ENCODE data around the gene CPVL.

CPVL gene

DNA sequence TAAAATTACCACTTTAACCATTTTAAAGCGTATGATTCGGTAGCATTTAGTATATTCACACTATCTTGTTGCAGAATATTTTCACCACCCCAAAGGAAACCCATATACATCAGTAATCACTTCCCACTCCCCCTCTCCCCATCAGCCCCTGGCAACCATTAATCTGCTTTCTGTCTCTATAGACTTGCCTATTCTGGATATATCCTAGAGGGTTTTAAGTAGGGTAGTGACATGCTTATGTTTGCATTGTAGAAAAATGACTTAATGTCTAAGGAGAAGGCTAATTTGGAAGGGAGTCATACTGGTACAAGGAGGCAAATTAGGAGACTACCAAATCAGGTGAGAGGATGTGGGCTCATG, 145.6 kb downstream of the CPVL start:
- no peaks in the 10 kb centered on the region for H3K4me1 ChIP-seq (ENCODE audit: control insufficient read depth, low read length)
- H4K20me1 ChIP-seq (ENCODE audit: control insufficient read depth, insufficient read depth, low read depth, low read length): no peaks in the 10 kb centered on the region
- no peaks in the 10 kb centered on the region for H3K9me2 ChIP-seq (replicated peaks; ENCODE audit: control insufficient read depth, low read length)
- no peak overlapping the region for H3K4me3 ChIP-seq (ENCODE audit: low read length)
- no peak for TF ChIP-seq EZH2phosphoT487 (IDR thresholded peaks at IDR 0.05; ENCODE audit: borderline replicate concordance, low read length)
- TF ChIP-seq, protein P1, sequence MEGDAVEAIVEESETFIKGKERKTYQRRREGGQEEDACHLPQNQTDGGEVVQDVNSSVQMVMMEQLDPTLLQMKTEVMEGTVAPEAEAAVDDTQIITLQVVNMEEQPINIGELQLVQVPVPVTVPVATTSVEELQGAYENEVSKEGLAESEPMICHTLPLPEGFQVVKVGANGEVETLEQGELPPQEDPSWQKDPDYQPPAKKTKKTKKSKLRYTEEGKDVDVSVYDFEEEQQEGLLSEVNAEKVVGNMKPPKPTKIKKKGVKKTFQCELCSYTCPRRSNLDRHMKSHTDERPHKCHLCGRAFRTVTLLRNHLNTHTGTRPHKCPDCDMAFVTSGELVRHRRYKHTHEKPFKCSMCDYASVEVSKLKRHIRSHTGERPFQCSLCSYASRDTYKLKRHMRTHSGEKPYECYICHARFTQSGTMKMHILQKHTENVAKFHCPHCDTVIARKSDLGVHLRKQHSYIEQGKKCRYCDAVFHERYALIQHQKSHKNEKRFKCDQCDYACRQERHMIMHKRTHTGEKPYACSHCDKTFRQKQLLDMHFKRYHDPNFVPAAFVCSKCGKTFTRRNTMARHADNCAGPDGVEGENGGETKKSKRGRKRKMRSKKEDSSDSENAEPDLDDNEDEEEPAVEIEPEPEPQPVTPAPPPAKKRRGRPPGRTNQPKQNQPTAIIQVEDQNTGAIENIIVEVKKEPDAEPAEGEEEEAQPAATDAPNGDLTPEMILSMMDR (IDR thresholded peaks at IDR 0.05; ENCODE audit: low read depth, low read length, poor library complexity, severe bottlenecking): no peak
- no peaks in the 10 kb centered on the region for H3K36me3 ChIP-seq (ENCODE audit: control insufficient read depth, low read length)
- H3F3A ChIP-seq (ENCODE audit: control insufficient read depth, insufficient read depth): no peaks in the 10 kb centered on the region
- no peak overlapping the region for H3K4me2 ChIP-seq (ENCODE audit: low read length)
- no peak overlapping the region for H3K27ac ChIP-seq (ENCODE audit: low read depth, low read length)
- no peaks in the 10 kb centered on the region for H3K27me3 ChIP-seq (ENCODE audit: control insufficient read depth, low read length)
- no peaks in the 10 kb centered on the region for H3K79me2 ChIP-seq (ENCODE audit: control insufficient read depth, low read length)
- H3K9me3 ChIP-seq (ENCODE audit: control insufficient read depth, insufficient read depth, low read length): no peaks in the 10 kb centered on the region

DNA sequence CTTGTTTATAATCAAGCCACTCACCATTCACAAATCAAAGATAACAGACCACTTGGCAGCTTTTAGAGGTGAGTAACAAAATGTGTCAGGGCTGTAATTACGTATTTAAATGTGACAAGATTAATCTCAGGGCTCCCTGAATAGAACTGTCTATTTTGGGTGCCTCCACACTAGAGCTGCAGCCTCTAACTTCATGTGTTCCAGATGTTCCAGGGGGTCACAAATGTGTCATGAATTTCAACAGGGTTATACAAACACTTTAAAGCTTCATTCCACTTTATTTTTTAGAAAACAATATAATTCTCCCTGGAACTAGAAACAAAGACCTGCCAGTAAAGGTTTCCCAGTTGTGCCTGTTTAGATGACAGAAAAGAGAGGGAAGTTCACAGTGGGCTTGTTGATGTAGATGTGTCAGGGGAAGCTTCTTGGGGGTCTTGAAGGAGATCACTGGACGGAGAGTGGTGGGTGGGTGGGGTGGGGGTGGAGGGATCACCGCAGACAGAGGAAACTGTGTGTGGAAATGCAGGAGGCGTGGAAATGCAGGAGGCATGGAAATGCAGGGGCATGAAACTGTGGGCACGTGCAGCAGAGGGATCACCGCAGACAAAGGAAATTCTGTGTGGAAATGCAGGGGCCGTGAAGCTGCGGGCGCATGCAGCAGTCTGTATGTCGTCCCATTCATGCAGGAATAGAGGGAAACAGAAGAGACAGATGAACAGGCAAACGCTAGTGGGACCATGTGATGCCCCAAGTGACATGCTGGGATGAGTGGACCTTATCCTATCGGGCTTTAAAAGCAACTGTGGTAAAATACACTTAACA, 146.2 kb downstream of the CPVL start:
- Histone ChIP-seq H4K20me1 (ENCODE audit: control insufficient read depth, insufficient read depth, low read depth, low read length) (no peaks in the 10 kb centered on the region), H3K9me2 (replicated peaks; ENCODE audit: control insufficient read depth, low read length) (no peaks in the 10 kb centered on the region), H3F3A (ENCODE audit: control insufficient read depth, insufficient read depth) (no peaks in the 10 kb centered on the region), H3K27ac (ENCODE audit: low read depth, low read length) (no peak overlapping the region), H3K4me1 (ENCODE audit: control insufficient read depth, low read length) (no peaks in the 10 kb centered on the region), H3K79me2 (ENCODE audit: control insufficient read depth, low read length) (no peaks in the 10 kb centered on the region), H3K9me3 (ENCODE audit: control insufficient read depth, insufficient read depth, low read length) (no peaks in the 10 kb centered on the region), H3K27me3 (ENCODE audit: control insufficient read depth, low read length) (no peaks in the 10 kb centered on the region), H3K4me3 (ENCODE audit: low read length) (no peak overlapping the region), H3K4me2 (ENCODE audit: low read length) (no peak overlapping the region), H3K36me3 (ENCODE audit: control insufficient read depth, low read length) (no peaks in the 10 kb centered on the region)
- TF ChIP-seq, protein P1 (IDR thresholded peaks at IDR 0.05; ENCODE audit: low read depth, low read length, poor library complexity, severe bottlenecking): no peak
- TF ChIP-seq EZH2phosphoT487 (IDR thresholded peaks at IDR 0.05; ENCODE audit: borderline replicate concordance, low read length): no peak

DNA sequence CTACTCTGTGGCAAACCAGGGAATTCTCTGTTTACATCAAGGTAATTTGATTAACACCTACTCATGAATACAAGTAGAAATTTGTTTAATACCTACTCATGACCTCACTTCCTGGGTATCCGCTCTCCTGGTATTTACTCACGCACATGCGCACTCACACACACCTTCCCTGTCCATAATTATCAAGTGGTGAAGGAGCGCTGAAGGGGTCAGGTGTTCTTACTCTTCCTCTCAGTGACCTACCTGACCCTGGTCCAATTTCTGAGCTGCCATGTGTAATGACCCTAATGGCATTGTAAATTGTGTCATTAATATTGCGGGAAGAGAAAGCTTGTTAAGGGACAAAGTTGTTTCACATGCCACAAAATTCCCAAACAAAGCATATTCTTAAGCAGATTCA, 146.9 kb downstream of the CPVL start:
- Histone ChIP-seq H3K36me3 (ENCODE audit: control insufficient read depth, low read length) (no peaks in the 10 kb centered on the region), H3K4me1 (ENCODE audit: control insufficient read depth, low read length) (no peaks in the 10 kb centered on the region), H3F3A (ENCODE audit: control insufficient read depth, insufficient read depth) (no peaks in the 10 kb centered on the region), H3K4me2 (ENCODE audit: low read length) (no peak overlapping the region), H3K79me2 (ENCODE audit: control insufficient read depth, low read length) (no peaks in the 10 kb centered on the region), H3K4me3 (ENCODE audit: low read length) (no peak overlapping the region), H4K20me1 (ENCODE audit: control insufficient read depth, insufficient read depth, low read depth, low read length) (no peaks in the 10 kb centered on the region), H3K9me2 (replicated peaks; ENCODE audit: control insufficient read depth, low read length) (no peaks in the 10 kb centered on the region), H3K9me3 (ENCODE audit: control insufficient read depth, insufficient read depth, low read length) (no peaks in the 10 kb centered on the region), H3K27me3 (ENCODE audit: control insufficient read depth, low read length) (no peaks in the 10 kb centered on the region), H3K27ac (ENCODE audit: low read depth, low read length) (no peak overlapping the region)
- TF ChIP-seq, protein P1 (IDR thresholded peaks at IDR 0.05; ENCODE audit: low read depth, low read length, poor library complexity, severe bottlenecking): no peak
